ENCODE measurements around the gene TMEM198.

DNA sequence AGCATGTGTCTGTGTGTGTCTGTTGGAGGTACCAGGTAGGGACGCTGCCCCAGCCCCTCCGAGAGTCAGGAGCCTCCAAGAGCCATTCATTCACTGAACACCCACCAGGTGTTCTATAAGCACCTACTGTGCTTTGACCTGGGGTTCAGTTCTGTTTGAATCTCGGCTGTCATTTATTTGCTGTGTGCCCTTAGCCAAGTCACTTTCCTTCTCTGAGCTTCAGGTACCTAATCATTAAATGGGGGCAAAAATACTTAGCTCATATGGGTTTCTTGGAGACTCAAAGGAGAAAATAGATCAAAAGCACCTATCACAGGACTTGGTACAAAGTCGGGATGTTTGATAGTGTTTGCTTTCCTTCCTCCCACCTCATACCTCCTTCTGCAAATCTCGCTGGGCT lies 16.4 kb upstream of the TMEM198 start:
- TF ChIP-seq, protein P1, sequence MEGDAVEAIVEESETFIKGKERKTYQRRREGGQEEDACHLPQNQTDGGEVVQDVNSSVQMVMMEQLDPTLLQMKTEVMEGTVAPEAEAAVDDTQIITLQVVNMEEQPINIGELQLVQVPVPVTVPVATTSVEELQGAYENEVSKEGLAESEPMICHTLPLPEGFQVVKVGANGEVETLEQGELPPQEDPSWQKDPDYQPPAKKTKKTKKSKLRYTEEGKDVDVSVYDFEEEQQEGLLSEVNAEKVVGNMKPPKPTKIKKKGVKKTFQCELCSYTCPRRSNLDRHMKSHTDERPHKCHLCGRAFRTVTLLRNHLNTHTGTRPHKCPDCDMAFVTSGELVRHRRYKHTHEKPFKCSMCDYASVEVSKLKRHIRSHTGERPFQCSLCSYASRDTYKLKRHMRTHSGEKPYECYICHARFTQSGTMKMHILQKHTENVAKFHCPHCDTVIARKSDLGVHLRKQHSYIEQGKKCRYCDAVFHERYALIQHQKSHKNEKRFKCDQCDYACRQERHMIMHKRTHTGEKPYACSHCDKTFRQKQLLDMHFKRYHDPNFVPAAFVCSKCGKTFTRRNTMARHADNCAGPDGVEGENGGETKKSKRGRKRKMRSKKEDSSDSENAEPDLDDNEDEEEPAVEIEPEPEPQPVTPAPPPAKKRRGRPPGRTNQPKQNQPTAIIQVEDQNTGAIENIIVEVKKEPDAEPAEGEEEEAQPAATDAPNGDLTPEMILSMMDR (conservative IDR thresholded peaks at IDR 0.05; ENCODE audit: low read depth in 2 of 2) = no peak
- TF ChIP-seq, protein P2, sequence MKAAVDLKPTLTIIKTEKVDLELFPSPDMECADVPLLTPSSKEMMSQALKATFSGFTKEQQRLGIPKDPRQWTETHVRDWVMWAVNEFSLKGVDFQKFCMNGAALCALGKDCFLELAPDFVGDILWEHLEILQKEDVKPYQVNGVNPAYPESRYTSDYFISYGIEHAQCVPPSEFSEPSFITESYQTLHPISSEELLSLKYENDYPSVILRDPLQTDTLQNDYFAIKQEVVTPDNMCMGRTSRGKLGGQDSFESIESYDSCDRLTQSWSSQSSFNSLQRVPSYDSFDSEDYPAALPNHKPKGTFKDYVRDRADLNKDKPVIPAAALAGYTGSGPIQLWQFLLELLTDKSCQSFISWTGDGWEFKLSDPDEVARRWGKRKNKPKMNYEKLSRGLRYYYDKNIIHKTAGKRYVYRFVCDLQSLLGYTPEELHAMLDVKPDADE (IDR thresholded peaks at IDR 0.05) = no peak
- TF ChIP-seq, protein P3, sequence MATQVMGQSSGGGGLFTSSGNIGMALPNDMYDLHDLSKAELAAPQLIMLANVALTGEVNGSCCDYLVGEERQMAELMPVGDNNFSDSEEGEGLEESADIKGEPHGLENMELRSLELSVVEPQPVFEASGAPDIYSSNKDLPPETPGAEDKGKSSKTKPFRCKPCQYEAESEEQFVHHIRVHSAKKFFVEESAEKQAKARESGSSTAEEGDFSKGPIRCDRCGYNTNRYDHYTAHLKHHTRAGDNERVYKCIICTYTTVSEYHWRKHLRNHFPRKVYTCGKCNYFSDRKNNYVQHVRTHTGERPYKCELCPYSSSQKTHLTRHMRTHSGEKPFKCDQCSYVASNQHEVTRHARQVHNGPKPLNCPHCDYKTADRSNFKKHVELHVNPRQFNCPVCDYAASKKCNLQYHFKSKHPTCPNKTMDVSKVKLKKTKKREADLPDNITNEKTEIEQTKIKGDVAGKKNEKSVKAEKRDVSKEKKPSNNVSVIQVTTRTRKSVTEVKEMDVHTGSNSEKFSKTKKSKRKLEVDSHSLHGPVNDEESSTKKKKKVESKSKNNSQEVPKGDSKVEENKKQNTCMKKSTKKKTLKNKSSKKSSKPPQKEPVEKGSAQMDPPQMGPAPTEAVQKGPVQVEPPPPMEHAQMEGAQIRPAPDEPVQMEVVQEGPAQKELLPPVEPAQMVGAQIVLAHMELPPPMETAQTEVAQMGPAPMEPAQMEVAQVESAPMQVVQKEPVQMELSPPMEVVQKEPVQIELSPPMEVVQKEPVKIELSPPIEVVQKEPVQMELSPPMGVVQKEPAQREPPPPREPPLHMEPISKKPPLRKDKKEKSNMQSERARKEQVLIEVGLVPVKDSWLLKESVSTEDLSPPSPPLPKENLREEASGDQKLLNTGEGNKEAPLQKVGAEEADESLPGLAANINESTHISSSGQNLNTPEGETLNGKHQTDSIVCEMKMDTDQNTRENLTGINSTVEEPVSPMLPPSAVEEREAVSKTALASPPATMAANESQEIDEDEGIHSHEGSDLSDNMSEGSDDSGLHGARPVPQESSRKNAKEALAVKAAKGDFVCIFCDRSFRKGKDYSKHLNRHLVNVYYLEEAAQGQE (IDR thresholded peaks at IDR 0.05; ENCODE audit: unreplicated experiment) = no peak
- TF ChIP-seq EZH2 (IDR thresholded peaks at IDR 0.05; ENCODE audit: low read depth, unreplicated experiment) (no peak), JUNB (IDR thresholded peaks at IDR 0.05; ENCODE audit: unreplicated experiment) (no peak)

All from GM23338 (cell line).